ENCODE results near the gene CAB39.

Gene CAB39

DNA sequence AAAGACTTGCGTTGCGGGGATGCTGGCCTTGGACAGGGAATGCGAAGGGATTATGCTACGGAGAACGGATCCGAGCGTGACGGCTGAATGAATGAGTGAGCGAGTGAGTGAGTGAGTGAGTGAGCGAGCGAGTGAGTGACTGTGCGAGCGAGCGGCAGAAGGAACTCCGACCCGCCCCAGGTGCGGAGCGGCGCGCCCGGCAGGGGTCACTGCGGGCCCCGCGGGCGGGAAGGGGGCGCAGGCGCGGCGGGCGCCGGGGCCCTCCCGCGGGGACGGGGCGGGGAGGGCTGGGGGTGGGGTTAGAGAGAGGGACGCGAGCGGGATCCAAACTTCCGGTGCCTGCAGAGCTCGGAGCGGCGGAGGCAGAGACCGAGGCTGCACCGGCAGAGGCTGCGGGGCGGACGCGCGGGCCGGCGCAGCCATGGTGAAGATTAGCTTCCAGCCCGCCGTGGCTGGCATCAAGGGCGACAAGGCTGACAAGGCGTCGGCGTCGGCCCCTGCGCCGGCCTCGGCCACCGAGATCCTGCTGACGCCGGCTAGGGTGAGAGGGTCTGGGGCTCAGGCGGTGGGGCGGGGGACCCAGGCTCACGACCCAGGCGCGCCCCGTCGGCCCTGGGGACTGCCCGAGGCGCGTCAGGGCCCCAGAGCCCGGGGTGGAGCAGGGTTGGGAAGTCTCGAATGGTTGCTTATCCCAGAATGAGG is 152.1 kb downstream of the CAB39 start, which contains the start of gene ITM2C:
Gene ITM2C (plus strand): TSS at position 338 of the 702 bp plus-strand sequence. CDS start 84 bp downstream, at position 422.
- peak; percentile 61 to 81 (median 71) for DNase-seq

GRCh38 chr2:230865307-230865765 is 152.7 kb downstream of the CAB39 start:
- peak in 1 of 6 experiments; percentile 30 for DNase-seq

GRCh38 chr2:230865766-230866755 is 153.4 kb downstream of the CAB39 start:
- peak in 2 of 6 experiments; percentile 11 to 30 for DNase-seq

GRCh38 chr2:230866756-230867523 is 154.3 kb downstream of the CAB39 start:
- DNase-seq, result peak; percentile 19 to 67 (median 60)

DNA sequence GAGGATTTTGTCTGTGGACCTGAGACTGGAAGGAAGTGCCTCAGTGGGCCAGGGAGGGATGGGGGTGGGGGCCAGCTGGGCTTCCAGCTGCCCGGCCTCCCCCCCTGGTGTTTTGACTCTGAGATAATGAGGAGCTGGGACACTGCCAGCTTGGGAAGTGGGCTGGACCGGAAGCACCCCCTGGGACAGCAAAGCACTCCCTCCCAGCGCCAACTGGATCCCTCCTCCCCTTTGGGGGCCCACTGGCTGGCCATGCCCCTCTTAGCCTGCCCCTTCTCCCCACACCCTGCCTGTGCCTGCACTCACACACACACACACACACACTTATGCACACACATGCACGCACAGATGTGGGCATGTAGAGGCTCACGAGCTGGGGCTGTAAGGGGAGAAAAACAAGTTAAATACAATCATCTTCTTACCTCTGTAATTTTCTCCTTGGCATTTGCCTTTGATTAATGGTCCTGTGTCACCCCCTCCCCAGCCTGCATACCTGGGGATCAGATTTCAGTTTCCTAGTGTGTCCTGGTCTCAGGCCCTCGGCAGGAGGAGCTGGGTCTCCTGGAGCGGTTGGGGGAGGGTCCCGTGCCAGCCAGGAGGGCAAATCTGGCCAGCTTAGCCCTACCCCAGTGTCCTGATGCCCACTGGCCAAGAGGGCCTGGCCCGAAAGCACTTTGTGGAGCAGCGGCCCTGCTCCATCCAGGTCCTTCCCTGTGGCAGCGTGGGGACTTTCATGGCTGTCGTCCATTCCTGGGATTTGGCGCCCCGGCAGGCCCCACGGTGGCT is 155.7 kb downstream of the CAB39 start:
- no peak for DNase-seq

DNA sequence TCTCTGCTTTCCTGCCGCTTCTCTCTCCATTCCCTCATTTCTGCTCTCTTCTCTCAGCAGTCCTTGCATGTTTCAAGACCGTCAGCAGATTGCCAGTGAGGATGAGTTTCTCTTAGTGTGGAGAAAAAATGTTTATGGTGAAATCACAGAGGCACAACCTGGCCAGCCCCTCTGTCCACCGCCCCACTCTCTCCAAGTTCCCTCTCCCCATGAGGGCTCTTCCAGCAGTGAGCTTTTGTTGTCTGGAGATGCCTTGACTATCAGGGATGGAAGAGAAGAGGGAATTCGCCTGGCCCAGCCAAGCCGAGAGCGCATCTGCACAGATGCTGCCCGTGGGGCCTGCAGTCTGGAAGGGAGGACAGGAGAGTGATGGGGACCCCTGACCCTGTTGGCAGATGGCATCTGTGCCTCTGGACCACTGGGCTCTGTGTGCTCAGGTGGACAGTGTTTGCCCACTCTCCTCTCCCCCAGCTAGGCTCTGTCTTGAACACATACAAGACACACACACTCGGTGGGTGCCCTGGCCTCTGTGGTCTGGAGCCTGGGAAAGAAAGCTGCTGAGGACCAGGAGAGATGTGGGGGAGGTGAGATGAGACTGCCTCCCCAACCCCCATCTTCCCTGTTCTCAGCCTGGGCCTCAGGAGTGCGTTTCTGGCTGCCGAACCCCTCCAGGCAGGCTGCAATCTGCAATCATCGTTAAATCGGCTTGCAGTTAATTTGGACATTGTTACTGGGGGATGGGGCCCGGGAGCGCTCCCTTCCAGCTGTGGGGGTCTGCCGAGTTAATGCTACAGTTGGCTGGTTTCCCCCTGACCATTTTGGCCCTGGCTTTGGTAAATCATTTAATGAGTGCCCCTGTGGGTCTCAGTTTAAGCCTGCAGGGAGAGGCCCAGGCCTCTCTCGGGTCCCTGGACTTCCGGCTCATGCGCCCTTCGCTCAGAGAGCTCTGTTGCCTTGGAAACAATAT is 156.6 kb downstream of the CAB39 start:
- DNase-seq, result no peak

- DNase-seq, result no peak
Observed at GRCh38 chr2:230869914-230870543, 157.4 kb downstream of the CAB39 start.
